CD8-positive, alpha-beta memory T cell (primary cell): Measurements from ENCODE around the gene POC1B. TPM values are rescaled to one million over a fixed set of nuclear protein-coding genes. Genes with fewer than 3 reads are reported as not detected.
A peak's percentile ranks its signal among the peaks of the same experiment; 100 is the strongest.

Experiments
- CTCF ChIA-PET: fragments of 350-600 bp; sonication (Branson Sonifier 250); formaldehyde crosslinking; loops from one replicate; lab custom pipeline; 2021; ENCODE audit warnings: antibody characterized with exemption; lab: Charles Lee
- POLR2A ChIA-PET: fragments of 350-600 bp; sonication (Branson Sonifier 250); formaldehyde crosslinking; loops from one replicate; lab custom pipeline; 2021; ENCODE audit warnings: antibody characterized with exemption; lab: Charles Lee
- DNase-seq, 5 donors: peaks; one replicate each; pipeline versions ENCODE4 v3.0.0 to v3.0.0-alpha.2; 2020 to 2022; ENCODE audit warnings: mixed read lengths in 1 of 5
- H3K27ac ChIP-seq: one replicate; pipeline ENCODE4 v1.7.0; 2013; ENCODE audit warnings: low read depth, mild to moderate bottlenecking, low read length, moderate library complexity
- H3K27me3 ChIP-seq: 2 replicates; pipeline ENCODE4 v1.7.0; 2013; ENCODE audit warnings: low read length, mild to moderate bottlenecking; ENCODE audit not compliant: insufficient read depth, poor library complexity, severe bottlenecking
- H3K36me3 ChIP-seq: 2 replicates; pipeline ENCODE4 v1.7.0; 2013; ENCODE audit warnings: mild to moderate bottlenecking, low read length, moderate library complexity; ENCODE audit not compliant: insufficient read depth
- H3K4me1 ChIP-seq: 2 replicates; pipeline ENCODE4 v1.7.0; 2013; ENCODE audit warnings: mild to moderate bottlenecking, low read length, moderate library complexity; ENCODE audit not compliant: insufficient read depth
- H3K4me3 ChIP-seq: 2 replicates; pipeline ENCODE4 v1.7.0; 2013; ENCODE audit warnings: mild to moderate bottlenecking, low read length
- H3K9me3 ChIP-seq: 2 replicates; pipeline ENCODE4 v1.7.0; 2013; ENCODE audit warnings: mild to moderate bottlenecking, low read length
- H3K27ac Mint-ChIP-seq, 8 donors: one replicate each; pipeline ENCODE4 v1.8.0; 2020 to 2021; ENCODE audit warnings: mixed read lengths in 8 of 8, mild to moderate bottlenecking in 6 of 8, inconsistent platforms in 3 of 8, moderate library complexity in 3 of 8
- H3K27me3 Mint-ChIP-seq, 2 donors: one replicate each; pipeline ENCODE4 v1.8.0; 2020 to 2021; ENCODE audit warnings: mixed read lengths in 2 of 2, mild to moderate bottlenecking in 1 of 2, moderate library complexity in 1 of 2
- H3K36me3 Mint-ChIP-seq, 3 donors: one replicate each; pipeline ENCODE4 v1.8.0; 2020 to 2021; ENCODE audit warnings: mixed read lengths in 3 of 3, inconsistent platforms in 1 of 3, mild to moderate bottlenecking in 1 of 3
- H3K4me1 Mint-ChIP-seq, 3 donors: one replicate each; pipeline ENCODE4 v1.8.0; 2020 to 2021; ENCODE audit warnings: mixed read lengths in 3 of 3, inconsistent platforms in 1 of 3, mild to moderate bottlenecking in 1 of 3
- H3K4me3 Mint-ChIP-seq, 7 donors: one replicate each; pipeline ENCODE4 v1.8.0; 2020 to 2021; ENCODE audit warnings: mixed read lengths in 7 of 7, mild to moderate bottlenecking in 6 of 7, moderate library complexity in 4 of 7, inconsistent platforms in 2 of 7
- H3K9me3 Mint-ChIP-seq, 5 donors: one replicate each; pipeline ENCODE4 v1.8.0; 2020 to 2022; ENCODE audit warnings: mixed read lengths in 5 of 5, mild to moderate bottlenecking in 3 of 5, moderate library complexity in 2 of 5, inconsistent platforms in 1 of 5
- polyA plus RNA-seq: library from polyadenylated mRNA; unstranded; fragments of 300-500 nt; fragmentation: Illumina TruSeq; gene quantifications from one replicate; pipeline ENCODE4 v1.2.3, GENCODE V29; 2021
- total RNA-seq, 2 experiments: library from RNA; stranded (reverse); gene quantifications; one replicate each; pipeline ENCODE4 v1.2.3, GENCODE V29; 2021

The POC1B gene
- total and polyA plus RNA-seq, 3 experiments from 2014 or later, result 21.8 to 38.9 (median 22.6) TPM

GRCh38 chr12:89492883-89493282 lies 33.0 kb downstream of the POC1B start:
- Mint-ChIP-seq H3K4me3 (no peak overlapping the region), H3K4me1 (peaks cover 14 to 19% (median 15%) of the 10 kb centered on the region in 3 donors), H3K27me3 (peaks cover 0 to 2% of the 10 kb centered on the region in 2 donors), H3K36me3 (peaks cover 0 to 66% (median 25%) of the 10 kb centered on the region in 3 donors), H3K27ac (peak overlapping the region in 2 of 8 donors; percentile 15 to 18), H3K9me3 (no peaks in the 10 kb centered on the region)
- no peaks in the 10 kb centered on the region for H3K27me3 ChIP-seq
- H3K27ac ChIP-seq, result no peak overlapping the region
- ChIA-PET CTCF (no interaction called here), POLR2A (no interaction called here)
- DNase-seq, result no peak
- no peaks in the 10 kb centered on the region for H3K4me1 ChIP-seq
- no peak overlapping the region for H3K4me3 ChIP-seq
- no peaks in the 10 kb centered on the region for H3K36me3 ChIP-seq
- H3K9me3 ChIP-seq, result no peaks in the 10 kb centered on the region

- ChIA-PET CTCF (interaction anchor here (1.6 kb wide), 2 partner anchors 16 to 471 kb away, joined by 3 to 5 read pairs; no protein-coding TSS in a partner anchor), POLR2A (no interaction called here)
- no peaks in the 10 kb centered on the region for H3K4me1 ChIP-seq
- Mint-ChIP-seq H3K27ac (peak overlapping the region in 1 of 8 donors; percentile 47), H3K36me3 (peaks cover 5 to 67% (median 30%) of the 10 kb centered on the region in 3 donors), H3K9me3 (no peaks in the 10 kb centered on the region), H3K27me3 (peaks cover 0 to 2% of the 10 kb centered on the region in 2 donors), H3K4me3 (no peak overlapping the region), H3K4me1 (peaks cover 14 to 22% (median 19%) of the 10 kb centered on the region in 3 donors)
- H3K9me3 ChIP-seq, result no peaks in the 10 kb centered on the region
- H3K27me3 ChIP-seq, result no peaks in the 10 kb centered on the region
- no peak overlapping the region for H3K4me3 ChIP-seq
- peaks cover 6% of the 10 kb centered on the region for H3K36me3 ChIP-seq
- no peak for DNase-seq
- H3K27ac ChIP-seq, result no peak overlapping the region
Measured at GRCh38 chr12:89490922-89491321, 34.9 kb downstream of the POC1B start.

GRCh38 chr12:89486264-89486663 lies 39.6 kb downstream of the POC1B start:
- Mint-ChIP-seq H3K4me3 (no peak overlapping the region), H3K27me3 (peaks cover 0 to 2% of the 10 kb centered on the region in 2 donors), H3K4me1 (peaks cover 0 to 9% (median 5%) of the 10 kb centered on the region in 3 donors), H3K36me3 (peaks cover 8 to 67% (median 30%) of the 10 kb centered on the region in 3 donors), H3K27ac (peak overlapping the region in 2 of 8 donors; percentile 39 to 51), H3K9me3 (no peaks in the 10 kb centered on the region)
- no peak for DNase-seq
- POLR2A ChIA-PET, result no interaction called here
- CTCF ChIA-PET, result interaction anchor here (0.9 kb wide), 1 partner anchor 24 kb away, joined by 3 read pairs; no protein-coding TSS in a partner anchor
- Histone ChIP-seq H3K9me3 (no peaks in the 10 kb centered on the region), H3K4me3 (no peak overlapping the region), H3K27me3 (no peaks in the 10 kb centered on the region), H3K27ac (no peak overlapping the region), H3K36me3 (peaks cover 6% of the 10 kb centered on the region), H3K4me1 (no peaks in the 10 kb centered on the region)

GRCh38 chr12:89484470-89484869 lies 41.4 kb downstream of the POC1B start:
- no peaks in the 10 kb centered on the region for H3K9me3 Mint-ChIP-seq
- no peak overlapping the region for H3K4me3 ChIP-seq
- no peaks in the 10 kb centered on the region for H3K9me3 ChIP-seq
- peak overlapping the region in 1 of 8 donors; percentile 1 for H3K27ac Mint-ChIP-seq
- H3K27ac ChIP-seq, result no peak overlapping the region
- no peak overlapping the region for H3K4me3 Mint-ChIP-seq
- no peaks in the 10 kb centered on the region for H3K27me3 ChIP-seq
- POLR2A ChIA-PET, result no interaction called here
- H3K4me1 Mint-ChIP-seq, result peaks cover 0 to 9% (median 5%) of the 10 kb centered on the region in 3 donors
- H3K36me3 ChIP-seq, result peaks cover 6% of the 10 kb centered on the region
- CTCF ChIA-PET, result interaction anchor here (1.2 kb wide), 2 partner anchors 15 to 465 kb away, joined by 3 read pairs; no protein-coding TSS in a partner anchor
- no peak for DNase-seq
- no peaks in the 10 kb centered on the region for H3K27me3 Mint-ChIP-seq
- H3K4me1 ChIP-seq, result no peaks in the 10 kb centered on the region
- H3K36me3 Mint-ChIP-seq, result peaks cover 8 to 56% (median 27%) of the 10 kb centered on the region in 3 donors

- Mint-ChIP-seq H3K4me3 (no peak overlapping the region), H3K4me1 (peaks cover 14 to 25% (median 20%) of the 10 kb centered on the region in 3 donors), H3K27me3 (no peaks in the 10 kb centered on the region), H3K36me3 (peaks cover 3 to 33% (median 18%) of the 10 kb centered on the region in 3 donors), H3K9me3 (no peaks in the 10 kb centered on the region), H3K27ac (peak overlapping the region in 3 of 8 donors; percentile 14 to 48 (median 23))
- no peak for DNase-seq
- Histone ChIP-seq H3K36me3 (no peaks in the 10 kb centered on the region), H3K4me1 (peaks cover 7% of the 10 kb centered on the region), H3K27ac (no peak overlapping the region), H3K9me3 (no peaks in the 10 kb centered on the region), H3K4me3 (no peak overlapping the region), H3K27me3 (no peaks in the 10 kb centered on the region)
- ChIA-PET CTCF (interaction anchor here (1.0 kb wide), 1 partner anchor 11 kb away, joined by 3 read pairs; no protein-coding TSS in a partner anchor), POLR2A (no interaction called here)
Measured at GRCh38 chr12:89481213-89481914, 44.5 kb downstream of the POC1B start.

- H3K4me1 ChIP-seq, result peaks cover 7% of the 10 kb centered on the region
- H3K4me1 Mint-ChIP-seq, result peaks cover 19 to 23% (median 23%) of the 10 kb centered on the region in 3 donors
- H3K27me3 ChIP-seq, result no peaks in the 10 kb centered on the region
- no peak overlapping the region for H3K4me3 Mint-ChIP-seq
- no peak overlapping the region for H3K27ac ChIP-seq
- CTCF ChIA-PET, result interaction anchor here (1.0 kb wide), 2 partner anchors 9 to 463 kb away, joined by 3 to 4 read pairs; no protein-coding TSS in a partner anchor
- H3K27ac Mint-ChIP-seq, result peak overlapping the region in 1 of 8 donors; percentile 12
- no peak for DNase-seq
- peaks cover 3 to 20% (median 11%) of the 10 kb centered on the region in 3 donors for H3K36me3 Mint-ChIP-seq
- POLR2A ChIA-PET, result no interaction called here
- no peaks in the 10 kb centered on the region for H3K9me3 Mint-ChIP-seq
- H3K9me3 ChIP-seq, result no peaks in the 10 kb centered on the region
- H3K4me3 ChIP-seq, result no peak overlapping the region
- H3K27me3 Mint-ChIP-seq, result no peaks in the 10 kb centered on the region
- H3K36me3 ChIP-seq, result no peaks in the 10 kb centered on the region
Measured at GRCh38 chr12:89479982-89480381, 45.9 kb downstream of the POC1B start.

- H3K27ac Mint-ChIP-seq, result peak overlapping the region in 7 of 8 donors; percentile 14 to 92 (median 68)
- no peaks in the 10 kb centered on the region for H3K9me3 ChIP-seq
- H3K9me3 Mint-ChIP-seq, result no peaks in the 10 kb centered on the region
- no peak overlapping the region for H3K4me3 ChIP-seq
- H3K27ac ChIP-seq, result no peak overlapping the region
- no peaks in the 10 kb centered on the region for H3K36me3 ChIP-seq
- POLR2A ChIA-PET, result no interaction called here
- H3K27me3 ChIP-seq, result no peaks in the 10 kb centered on the region
- CTCF ChIA-PET, result interaction anchor here (1.1 to 1.4 kb wide), 2 partner anchors 16 to 47 kb away, joined by 3 to 4 read pairs; no protein-coding TSS in a partner anchor
- H3K4me1 ChIP-seq, result peaks cover 7% of the 10 kb centered on the region
- peak overlapping the region in 5 of 7 donors; percentile 37 to 78 (median 48) for H3K4me3 Mint-ChIP-seq
- no peak for DNase-seq
- H3K4me1 Mint-ChIP-seq, result peaks cover 27 to 33% (median 31%) of the 10 kb centered on the region in 3 donors
- H3K36me3 Mint-ChIP-seq, result peaks cover 3 to 9% (median 7%) of the 10 kb centered on the region in 3 donors
- H3K27me3 Mint-ChIP-seq, result no peaks in the 10 kb centered on the region
Measured at GRCh38 chr12:89477633-89478279, 48.1 kb downstream of the POC1B start.
